Calu3 (cell line): ENCODE data around the gene C11orf86. TPM values are rescaled to one million over a fixed set of nuclear protein-coding genes. Genes with fewer than 3 reads are reported as not detected.

Experiments
- BruUV-seq: library from RNA; stranded (reverse); fragments of 400-500 nt; replicated peaks from 2 replicates; lab custom pipeline; 2021; lab: Mats Ljungman, UMichigan
- CTCF ChIA-PET: fragments of 300-600 bp; sonication (Branson Sonifier 250); formaldehyde crosslinking; loops from one replicate; lab custom pipeline; 2022; ENCODE audit warnings: antibody characterized with exemption; lab: Charles Lee
- DNase-seq: peaks from one replicate; pipeline ENCODE4 v3.0.0; 2022
- H3K27ac Mint-ChIP-seq: one replicate; pipeline ENCODE4 v1.8.0; 2022; ENCODE audit warnings: mixed read lengths; ENCODE audit not compliant: unreplicated experiment
- H3K27me3 Mint-ChIP-seq: one replicate; pipeline ENCODE4 v1.8.0; 2022; ENCODE audit warnings: mixed read lengths; ENCODE audit not compliant: unreplicated experiment
- H3K36me3 Mint-ChIP-seq: one replicate; pipeline ENCODE4 v1.8.0; 2022; ENCODE audit warnings: mild to moderate bottlenecking, moderate library complexity, mixed read lengths; ENCODE audit not compliant: insufficient read depth, unreplicated experiment
- H3K4me1 Mint-ChIP-seq: one replicate; pipeline ENCODE4 v1.8.0; 2022; ENCODE audit warnings: mild to moderate bottlenecking, low read depth, mixed read lengths; ENCODE audit not compliant: unreplicated experiment
- H3K4me3 Mint-ChIP-seq: one replicate; pipeline ENCODE4 v1.8.0; 2022; ENCODE audit warnings: mild to moderate bottlenecking, low read depth, moderate library complexity, mixed read lengths; ENCODE audit not compliant: unreplicated experiment
- H3K9me3 Mint-ChIP-seq: one replicate; pipeline ENCODE4 v1.8.0; 2022; ENCODE audit warnings: low read depth, mixed read lengths; ENCODE audit not compliant: unreplicated experiment
- intact Hi-C: fragments of 100-400 bp; cut with micrococcal nuclease; formaldehyde crosslinking; loops from one replicate; pipeline ENCODE4 v1.10.0; 2022; ENCODE audit not compliant: unreplicated experiment
- total RNA-seq: library from RNA; stranded (reverse); gene quantifications from 2 replicates; pipeline ENCODE4 v1.2.3, GENCODE V29; 2022
- TF ChIP-seq, protein P1 (sequence below): fragments of 200-600 bp; IDR thresholded peaks from one replicate; pipeline ENCODE4 v1.8.0; 2022; ENCODE audit warnings: antibody characterized with exemption; ENCODE audit not compliant: unreplicated experiment

C11orf86 gene
- total RNA-seq, 1 experiment from 2014 or later: not detected

DNA sequence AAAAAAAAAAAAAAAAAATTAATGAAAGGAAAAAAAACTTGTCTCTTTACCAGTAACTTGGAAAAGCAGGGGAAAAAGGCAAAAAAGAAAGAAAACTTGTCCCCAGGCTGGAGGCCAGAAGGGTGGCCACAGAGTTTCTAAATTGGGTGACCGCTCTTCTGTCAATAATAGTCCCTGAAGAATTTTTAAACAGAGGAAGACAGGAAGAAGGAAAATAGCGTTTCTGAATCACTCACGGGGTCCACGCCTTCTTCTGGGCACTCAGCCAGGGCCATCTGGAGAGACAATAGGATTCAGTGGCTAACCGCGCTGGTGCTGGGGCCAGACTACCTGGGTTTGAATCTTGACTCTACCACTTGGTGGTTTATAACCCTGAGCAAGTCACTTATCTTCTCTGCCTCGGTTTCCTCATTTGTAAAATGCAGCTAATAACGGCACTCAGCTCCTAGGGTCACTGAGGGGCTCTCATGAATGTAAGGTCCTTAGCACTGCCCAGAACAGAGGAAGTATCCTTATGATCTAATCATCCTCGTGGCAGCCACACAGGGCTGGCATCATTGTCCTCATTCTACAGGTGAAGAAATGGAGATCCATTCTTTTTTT lies 7.0 kb downstream of the C11orf86 start:
- Mint-ChIP-seq H3K27ac (no peak overlapping the region), H3K27me3 (no peaks in the 10 kb centered on the region), H3K9me3 (no peaks in the 10 kb centered on the region), H3K4me3 (no peak overlapping the region), H3K4me1 (peaks cover 47% of the 10 kb centered on the region), H3K36me3 (peaks cover 5% of the 10 kb centered on the region)
- peak; percentile 92 for DNase-seq
- TF ChIP-seq, protein P1, sequence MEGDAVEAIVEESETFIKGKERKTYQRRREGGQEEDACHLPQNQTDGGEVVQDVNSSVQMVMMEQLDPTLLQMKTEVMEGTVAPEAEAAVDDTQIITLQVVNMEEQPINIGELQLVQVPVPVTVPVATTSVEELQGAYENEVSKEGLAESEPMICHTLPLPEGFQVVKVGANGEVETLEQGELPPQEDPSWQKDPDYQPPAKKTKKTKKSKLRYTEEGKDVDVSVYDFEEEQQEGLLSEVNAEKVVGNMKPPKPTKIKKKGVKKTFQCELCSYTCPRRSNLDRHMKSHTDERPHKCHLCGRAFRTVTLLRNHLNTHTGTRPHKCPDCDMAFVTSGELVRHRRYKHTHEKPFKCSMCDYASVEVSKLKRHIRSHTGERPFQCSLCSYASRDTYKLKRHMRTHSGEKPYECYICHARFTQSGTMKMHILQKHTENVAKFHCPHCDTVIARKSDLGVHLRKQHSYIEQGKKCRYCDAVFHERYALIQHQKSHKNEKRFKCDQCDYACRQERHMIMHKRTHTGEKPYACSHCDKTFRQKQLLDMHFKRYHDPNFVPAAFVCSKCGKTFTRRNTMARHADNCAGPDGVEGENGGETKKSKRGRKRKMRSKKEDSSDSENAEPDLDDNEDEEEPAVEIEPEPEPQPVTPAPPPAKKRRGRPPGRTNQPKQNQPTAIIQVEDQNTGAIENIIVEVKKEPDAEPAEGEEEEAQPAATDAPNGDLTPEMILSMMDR: no peak
- intact Hi-C loops: no loop called here
- BruUV-seq: no TSS peak
- CTCF ChIA-PET: interaction anchor here (1.1 kb wide), 1 partner anchor 335 kb away, joined by 3 read pairs; no protein-coding TSS in a partner anchor

DNA sequence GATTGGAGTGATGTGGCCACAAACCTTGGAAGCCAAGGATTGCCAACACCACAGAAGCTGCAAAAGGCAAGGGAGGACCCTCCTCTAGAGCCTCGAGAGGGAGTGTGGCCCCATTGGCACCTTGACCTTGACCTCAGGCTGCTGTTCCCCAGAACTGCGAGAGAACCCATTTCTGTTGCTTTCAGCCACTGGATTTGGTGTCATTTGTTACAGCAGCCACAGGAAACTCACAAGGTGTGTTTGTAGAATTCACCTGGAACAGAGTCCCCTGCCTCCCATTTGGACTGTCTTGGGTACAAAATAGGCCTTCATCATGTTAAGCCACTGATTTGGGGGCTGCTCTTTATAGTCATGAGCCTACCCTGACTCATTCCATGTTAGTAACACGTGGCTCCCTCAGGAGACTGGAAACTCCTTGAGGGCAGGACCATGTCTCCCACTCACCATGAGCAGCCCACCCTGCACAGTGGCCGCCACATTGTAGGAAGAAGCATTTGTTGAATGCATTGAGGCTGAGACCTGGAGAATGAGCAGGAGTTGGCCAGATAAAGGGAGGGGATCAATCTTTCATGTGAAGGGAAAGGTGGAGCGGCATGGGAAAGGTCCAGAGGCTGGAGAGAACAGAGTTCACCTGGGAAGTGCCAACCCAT lies 8.3 kb downstream of the C11orf86 start:
- intact Hi-C loops: no loop called here
- TF ChIP-seq, protein P1: no peak
- H3K4me3 Mint-ChIP-seq: no peak overlapping the region
- DNase-seq: no peak
- H3K4me1 Mint-ChIP-seq: peaks cover 47% of the 10 kb centered on the region
- H3K36me3 Mint-ChIP-seq: peaks cover 5% of the 10 kb centered on the region
- H3K9me3 Mint-ChIP-seq: no peaks in the 10 kb centered on the region
- peaks cover 9% of the 10 kb centered on the region for H3K27me3 Mint-ChIP-seq
- CTCF ChIA-PET: interaction anchor here (1.1 to 1.4 kb wide), 3 partner anchors 13 to 334 kb away, joined by 3 read pairs; partner anchors contain the start of gene PC
- H3K27ac Mint-ChIP-seq: peak overlapping the region; percentile 55
- BruUV-seq: no TSS peak

DNA sequence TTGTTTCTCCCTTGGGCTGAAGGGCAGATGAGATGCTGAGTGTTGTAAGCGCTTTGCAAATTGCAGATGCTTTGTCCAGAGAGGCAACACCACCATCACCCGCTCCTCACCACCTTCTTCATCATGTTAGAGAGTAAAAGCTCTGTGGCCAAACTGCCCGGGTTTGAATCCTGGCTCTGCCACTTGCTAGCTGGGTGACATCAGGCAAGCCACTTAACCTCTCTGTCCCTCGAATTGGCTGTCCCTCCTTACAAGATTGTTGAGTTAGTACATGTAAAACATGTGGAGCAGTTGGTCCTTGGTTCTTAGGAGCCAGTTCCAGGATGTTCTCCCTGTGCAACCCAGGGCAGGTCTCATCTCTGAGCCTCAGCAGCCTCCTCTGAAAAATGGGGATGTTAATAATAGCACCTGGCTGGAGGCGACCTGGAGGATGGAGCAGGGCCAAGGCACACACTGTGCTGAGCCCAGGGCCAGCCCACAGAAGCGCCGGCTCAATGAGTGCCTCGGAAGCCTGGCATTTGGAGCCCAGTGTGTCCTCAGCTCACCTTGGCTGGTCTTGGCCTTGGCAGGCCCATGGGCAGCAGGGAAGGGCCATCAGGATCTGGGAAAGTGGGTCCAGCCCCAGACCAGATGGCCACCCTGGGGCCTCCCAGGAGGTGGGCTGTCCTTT lies 10.5 kb downstream of the C11orf86 start:
- TF ChIP-seq, protein P1: no peak
- Mint-ChIP-seq H3K27ac (no peak overlapping the region), H3K4me3 (no peak overlapping the region), H3K27me3 (peaks cover 15% of the 10 kb centered on the region), H3K4me1 (peaks cover 38% of the 10 kb centered on the region), H3K9me3 (no peaks in the 10 kb centered on the region), H3K36me3 (peaks cover 5% of the 10 kb centered on the region)
- intact Hi-C loops: no loop called here
- CTCF ChIA-PET: interaction anchor here (0.5 kb wide), 1 partner anchor 95 kb away, joined by 3 read pairs; no protein-coding TSS in a partner anchor
- no TSS peak for BruUV-seq
- no peak for DNase-seq

DNA sequence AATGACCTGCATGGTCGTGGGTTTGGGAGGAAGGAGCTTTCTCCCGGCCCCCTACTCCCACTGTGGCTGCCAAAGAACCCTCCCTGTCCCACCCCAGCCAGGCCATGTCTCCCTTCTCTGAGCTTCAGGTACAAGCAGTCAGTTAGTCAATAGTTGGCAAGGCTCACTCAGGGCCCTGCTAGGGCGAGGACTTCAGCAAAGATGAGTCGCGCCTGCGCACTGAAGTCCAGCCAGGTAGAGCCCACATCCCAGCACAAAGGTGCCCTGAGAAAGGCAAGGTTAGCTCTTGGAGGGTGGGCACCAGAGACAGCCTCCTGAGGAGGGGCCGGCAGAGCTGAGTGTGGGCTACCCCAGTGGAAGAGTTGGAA lies 11.1 kb downstream of the C11orf86 start:
- Mint-ChIP-seq H3K27me3 (peaks cover 15% of the 10 kb centered on the region), H3K27ac (no peak overlapping the region), H3K4me3 (no peak overlapping the region), H3K4me1 (peaks cover 38% of the 10 kb centered on the region), H3K9me3 (no peaks in the 10 kb centered on the region), H3K36me3 (peaks cover 5% of the 10 kb centered on the region)
- BruUV-seq: no TSS peak
- DNase-seq: no peak
- intact Hi-C loops: no loop called here
- CTCF ChIA-PET: no interaction called here
- TF ChIP-seq, protein P1: no peak
